Fibroblast of pulmonary artery (primary cell): Measurements from ENCODE around the gene DPY19L1.

Experiments used
- DNase-seq: peaks from one replicate; pipeline ENCODE4 v3.0.0-alpha.2; 2010; ENCODE audit warnings: low read depth
- H3K4me3 ChIP-seq: replicated peaks from 2 replicates; pipeline ENCODE4 v1.5.1; 2011; ENCODE audit warnings: low read depth, mild to moderate bottlenecking, control low read depth, low read length, moderate library complexity
- CTCF ChIP-seq: IDR thresholded peaks from 2 replicates; pipeline ENCODE4 v1.5.1; 2011; ENCODE audit warnings: mild to moderate bottlenecking, control low read depth, low read length, inconsistent platforms; ENCODE audit errors: missing control alignments

Gene DPY19L1

GRCh38 chr7:35032166-35032565 is 5.1 kb downstream of the DPY19L1 start:
- no peak for TF ChIP-seq CTCF
- no peak overlapping the region for H3K4me3 ChIP-seq
- DNase-seq: no peak

- no peak for DNase-seq
- H3K4me3 ChIP-seq: no peak overlapping the region
- no peak for TF ChIP-seq CTCF
Observed at GRCh38 chr7:35030848-35031247, 6.4 kb downstream of the DPY19L1 start.

- DNase-seq: no peak
- H3K4me3 ChIP-seq: no peak overlapping the region
- no peak for TF ChIP-seq CTCF
Observed at GRCh38 chr7:35029311-35029710, 8.0 kb downstream of the DPY19L1 start.

GRCh38 chr7:35026150-35026549 is 11.1 kb downstream of the DPY19L1 start:
- TF ChIP-seq CTCF: no peak

GRCh38 chr7:35025369-35025870 is 11.9 kb downstream of the DPY19L1 start:
- DNase-seq: no peak
- no peak overlapping the region for H3K4me3 ChIP-seq
- no peak for TF ChIP-seq CTCF

More at GRCh38 chr7:35026150-35026549, 11.1 kb downstream of the DPY19L1 start:
- DNase-seq: no peak
- no peak overlapping the region for H3K4me3 ChIP-seq

GRCh38 chr7:35024298-35024697 is 13.0 kb downstream of the DPY19L1 start:
- no peak for DNase-seq
- no peak for TF ChIP-seq CTCF
- H3K4me3 ChIP-seq: no peak overlapping the region

- no peak for DNase-seq
- no peak overlapping the region for H3K4me3 ChIP-seq
- no peak for TF ChIP-seq CTCF
Observed at GRCh38 chr7:35022725-35023124, 14.6 kb downstream of the DPY19L1 start.
